Stimulated activated CD4-positive, alpha-beta T cell treated with anti-CD3 and anti-CD28 coated beads, Interleukin-4, amount 100 ng/mL, for 4 hours (primary cell): ENCODE data around the gene TIMM8B.
"Not testable (repeated sequence)": the region's sequence is repeated elsewhere in the genome, so short reads cannot be mapped to it uniquely, and the experiment has no call there.

Experiments used
- DNase-seq, 2 experiments: peaks; one replicate each; pipeline ENCODE4 v3.0.0-alpha.2; 2020

The TIMM8B gene

GRCh38 chr11:112086422-112087191 lies at the start of gene TIMM8B, which contains the start of gene SDHD:
TSS of gene TIMM8B (minus strand) at chr11:112086756. CDS start at chr11:112086723, 33 bp downstream.
TSS of gene SDHD (plus strand) at chr11:112086873. CDS start at chr11:112086908, 35 bp downstream.
- peak; percentile 89 to 94 for DNase-seq

- no peak for DNase-seq
Measured at GRCh38 chr11:112134473-112134872, 47.9 kb upstream of the TIMM8B start.

GRCh38 chr11:112132737-112133136 lies 46.2 kb upstream of the TIMM8B start:
- DNase-seq: no peak

GRCh38 chr11:112129656-112130055 lies 43.1 kb upstream of the TIMM8B start:
- no peak for DNase-seq

- DNase-seq: no peak
Measured at GRCh38 chr11:112128483-112129121, 42.0 kb upstream of the TIMM8B start.

GRCh38 chr11:112127056-112127455 lies 40.5 kb upstream of the TIMM8B start:
- DNase-seq: no peak

GRCh38 chr11:112123129-112123528 lies 36.6 kb upstream of the TIMM8B start:
- DNase-seq: no peak

- no peak for DNase-seq
Measured at GRCh38 chr11:112121981-112122615, 35.5 kb upstream of the TIMM8B start.

GRCh38 chr11:112118176-112118575 lies 31.6 kb upstream of the TIMM8B start:
- no peak for DNase-seq

GRCh38 chr11:112115386-112115785 lies 28.8 kb upstream of the TIMM8B start:
- no peak for DNase-seq

- no peak for DNase-seq
Measured at GRCh38 chr11:112114460-112114859, 27.9 kb upstream of the TIMM8B start.

- DNase-seq: no peak
Measured at GRCh38 chr11:112113539-112114457, 27.2 kb upstream of the TIMM8B start.

GRCh38 chr11:112106070-112106469 lies 19.5 kb upstream of the TIMM8B start:
- no peak for DNase-seq

GRCh38 chr11:112103446-112103845 lies 16.9 kb upstream of the TIMM8B start:
- no peak for DNase-seq

- no peak for DNase-seq
Measured at GRCh38 chr11:112100462-112100861, 13.9 kb upstream of the TIMM8B start.

- DNase-seq: no peak
Measured at GRCh38 chr11:112097734-112098528, 11.4 kb upstream of the TIMM8B start.

- DNase-seq: no peak
Measured at GRCh38 chr11:112096194-112096593, 9.6 kb upstream of the TIMM8B start.

GRCh38 chr11:112095302-112095701 lies 8.7 kb upstream of the TIMM8B start:
- DNase-seq: not testable (repeated sequence)

- no peak for DNase-seq
Measured at GRCh38 chr11:112087212-112087611, 656 bp upstream of the TIMM8B start.

- peak; percentile 32 to 34 for DNase-seq
Measured at GRCh38 chr11:112085822-112086421, 634 bp downstream of the TIMM8B start.

GRCh38 chr11:112082729-112083128 lies 3.8 kb downstream of the TIMM8B start:
- DNase-seq: no peak
